ENCODE results near the gene CMTM3. TPM values are rescaled to one million over a fixed set of nuclear protein-coding genes. Genes with fewer than 3 reads are reported as not detected.

The CMTM3 gene
- total and polyA plus RNA-seq, 2 experiments from 2014 or later, result 16.4 to 16.6 TPM

- no peak overlapping the region for H3K4me2 ChIP-seq
- TF ChIP-seq ZNF331 (CRISPR knock-in tag; IDR thresholded peaks at IDR 0.05; ENCODE audit: low read depth) (no peak), CREB1 (CRISPR knock-in tag; IDR thresholded peaks at IDR 0.05; ENCODE audit: low read depth) (no peak), NANOG (IDR thresholded peaks at IDR 0.05; ENCODE audit: borderline replicate concordance) (no peak)
- peaks cover 13% of the 10 kb centered on the region for H3K27me3 Mint-ChIP-seq (ENCODE audit: insufficient read depth, low read depth, poor library complexity)
Measured at GRCh38 chr16:66590322-66590721, 14.2 kb upstream of the CMTM3 start.

GRCh38 chr16:66591018-66591417, 13.5 kb upstream of the CMTM3 start:
- H3K27ac Mint-ChIP-seq, result no peak overlapping the region
- no peaks in the 10 kb centered on the region for H3K9me3 Mint-ChIP-seq

More at GRCh38 chr16:66590322-66590721, 14.2 kb upstream of the CMTM3 start:
- Histone ChIP-seq H3F3A (replicated peaks; ENCODE audit: low read depth) (no peaks in the 10 kb centered on the region), H3K27me3 (ENCODE audit: insufficient read depth) (no peaks in the 10 kb centered on the region), H4K20me1 (replicated peaks; ENCODE audit: insufficient read depth) (no peaks in the 10 kb centered on the region), H3K4me3 (no peak overlapping the region), H3K27ac (ENCODE audit: low read depth) (no peak overlapping the region), H3K79me2 (replicated peaks; ENCODE audit: insufficient read depth) (no peaks in the 10 kb centered on the region), H3K9me2 (ENCODE audit: insufficient read depth) (no peaks in the 10 kb centered on the region), H3K4me1 (ENCODE audit: insufficient read depth) (peaks cover 3% of the 10 kb centered on the region; the same call in 1 of the 2 replicates), H2AFZ (no peak overlapping the region), H3K36me3 (ENCODE audit: insufficient read depth) (no peaks in the 10 kb centered on the region)
- peaks cover 26% of the 10 kb centered on the region for H3K4me1 Mint-ChIP-seq
- no peaks in the 10 kb centered on the region for H3K9me3 Mint-ChIP-seq
- ATAC-seq (no peak), DNase-seq (ENCODE audit: low spot score) (no peak)
- no peak overlapping the region for H3K4me3 Mint-ChIP-seq
- H3K36me3 Mint-ChIP-seq (ENCODE audit: low read depth), result no peaks in the 10 kb centered on the region
- no peak overlapping the region for H3K27ac Mint-ChIP-seq

More at GRCh38 chr16:66591018-66591417, 13.5 kb upstream of the CMTM3 start:
- H3K9me2 ChIP-seq (ENCODE audit: insufficient read depth), result no peaks in the 10 kb centered on the region
- DNase-seq (ENCODE audit: low spot score), result no peak
- no peak overlapping the region for H3K4me2 ChIP-seq
- H3F3A ChIP-seq (replicated peaks; ENCODE audit: low read depth), result no peaks in the 10 kb centered on the region
- H3K4me1 ChIP-seq (ENCODE audit: insufficient read depth), result peaks cover 3% of the 10 kb centered on the region; the same call in 1 of the 2 replicates
- Mint-ChIP-seq H3K27me3 (ENCODE audit: insufficient read depth, low read depth, poor library complexity) (peaks cover 13% of the 10 kb centered on the region), H3K4me3 (no peak overlapping the region), H3K4me1 (peaks cover 19% of the 10 kb centered on the region), H3K36me3 (ENCODE audit: low read depth) (no peaks in the 10 kb centered on the region)
- TF ChIP-seq POLR2AphosphoS5 (IDR thresholded peaks at IDR 0.05; ENCODE audit: low read depth) (no peak), ZNF331 (CRISPR knock-in tag; IDR thresholded peaks at IDR 0.05; ENCODE audit: low read depth) (no peak), JUNB (IDR thresholded peaks at IDR 0.05; ENCODE audit: unreplicated experiment) (no peak), EZH2phosphoT487 (IDR thresholded peaks at IDR 0.05; ENCODE audit: unreplicated experiment) (no peak), CREB1 (CRISPR knock-in tag; IDR thresholded peaks at IDR 0.05; ENCODE audit: low read depth) (no peak), ETS1 (IDR thresholded peaks at IDR 0.05) (no peak), ZNF114 (CRISPR knock-in tag; IDR thresholded peaks at IDR 0.05) (no peak), EZH2 (IDR thresholded peaks at IDR 0.05; ENCODE audit: low read depth, unreplicated experiment) (no peak)
- TF ChIP-seq, protein P1, sequence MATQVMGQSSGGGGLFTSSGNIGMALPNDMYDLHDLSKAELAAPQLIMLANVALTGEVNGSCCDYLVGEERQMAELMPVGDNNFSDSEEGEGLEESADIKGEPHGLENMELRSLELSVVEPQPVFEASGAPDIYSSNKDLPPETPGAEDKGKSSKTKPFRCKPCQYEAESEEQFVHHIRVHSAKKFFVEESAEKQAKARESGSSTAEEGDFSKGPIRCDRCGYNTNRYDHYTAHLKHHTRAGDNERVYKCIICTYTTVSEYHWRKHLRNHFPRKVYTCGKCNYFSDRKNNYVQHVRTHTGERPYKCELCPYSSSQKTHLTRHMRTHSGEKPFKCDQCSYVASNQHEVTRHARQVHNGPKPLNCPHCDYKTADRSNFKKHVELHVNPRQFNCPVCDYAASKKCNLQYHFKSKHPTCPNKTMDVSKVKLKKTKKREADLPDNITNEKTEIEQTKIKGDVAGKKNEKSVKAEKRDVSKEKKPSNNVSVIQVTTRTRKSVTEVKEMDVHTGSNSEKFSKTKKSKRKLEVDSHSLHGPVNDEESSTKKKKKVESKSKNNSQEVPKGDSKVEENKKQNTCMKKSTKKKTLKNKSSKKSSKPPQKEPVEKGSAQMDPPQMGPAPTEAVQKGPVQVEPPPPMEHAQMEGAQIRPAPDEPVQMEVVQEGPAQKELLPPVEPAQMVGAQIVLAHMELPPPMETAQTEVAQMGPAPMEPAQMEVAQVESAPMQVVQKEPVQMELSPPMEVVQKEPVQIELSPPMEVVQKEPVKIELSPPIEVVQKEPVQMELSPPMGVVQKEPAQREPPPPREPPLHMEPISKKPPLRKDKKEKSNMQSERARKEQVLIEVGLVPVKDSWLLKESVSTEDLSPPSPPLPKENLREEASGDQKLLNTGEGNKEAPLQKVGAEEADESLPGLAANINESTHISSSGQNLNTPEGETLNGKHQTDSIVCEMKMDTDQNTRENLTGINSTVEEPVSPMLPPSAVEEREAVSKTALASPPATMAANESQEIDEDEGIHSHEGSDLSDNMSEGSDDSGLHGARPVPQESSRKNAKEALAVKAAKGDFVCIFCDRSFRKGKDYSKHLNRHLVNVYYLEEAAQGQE (IDR thresholded peaks at IDR 0.05; ENCODE audit: unreplicated experiment), result no peak
- TF ChIP-seq, protein P2, sequence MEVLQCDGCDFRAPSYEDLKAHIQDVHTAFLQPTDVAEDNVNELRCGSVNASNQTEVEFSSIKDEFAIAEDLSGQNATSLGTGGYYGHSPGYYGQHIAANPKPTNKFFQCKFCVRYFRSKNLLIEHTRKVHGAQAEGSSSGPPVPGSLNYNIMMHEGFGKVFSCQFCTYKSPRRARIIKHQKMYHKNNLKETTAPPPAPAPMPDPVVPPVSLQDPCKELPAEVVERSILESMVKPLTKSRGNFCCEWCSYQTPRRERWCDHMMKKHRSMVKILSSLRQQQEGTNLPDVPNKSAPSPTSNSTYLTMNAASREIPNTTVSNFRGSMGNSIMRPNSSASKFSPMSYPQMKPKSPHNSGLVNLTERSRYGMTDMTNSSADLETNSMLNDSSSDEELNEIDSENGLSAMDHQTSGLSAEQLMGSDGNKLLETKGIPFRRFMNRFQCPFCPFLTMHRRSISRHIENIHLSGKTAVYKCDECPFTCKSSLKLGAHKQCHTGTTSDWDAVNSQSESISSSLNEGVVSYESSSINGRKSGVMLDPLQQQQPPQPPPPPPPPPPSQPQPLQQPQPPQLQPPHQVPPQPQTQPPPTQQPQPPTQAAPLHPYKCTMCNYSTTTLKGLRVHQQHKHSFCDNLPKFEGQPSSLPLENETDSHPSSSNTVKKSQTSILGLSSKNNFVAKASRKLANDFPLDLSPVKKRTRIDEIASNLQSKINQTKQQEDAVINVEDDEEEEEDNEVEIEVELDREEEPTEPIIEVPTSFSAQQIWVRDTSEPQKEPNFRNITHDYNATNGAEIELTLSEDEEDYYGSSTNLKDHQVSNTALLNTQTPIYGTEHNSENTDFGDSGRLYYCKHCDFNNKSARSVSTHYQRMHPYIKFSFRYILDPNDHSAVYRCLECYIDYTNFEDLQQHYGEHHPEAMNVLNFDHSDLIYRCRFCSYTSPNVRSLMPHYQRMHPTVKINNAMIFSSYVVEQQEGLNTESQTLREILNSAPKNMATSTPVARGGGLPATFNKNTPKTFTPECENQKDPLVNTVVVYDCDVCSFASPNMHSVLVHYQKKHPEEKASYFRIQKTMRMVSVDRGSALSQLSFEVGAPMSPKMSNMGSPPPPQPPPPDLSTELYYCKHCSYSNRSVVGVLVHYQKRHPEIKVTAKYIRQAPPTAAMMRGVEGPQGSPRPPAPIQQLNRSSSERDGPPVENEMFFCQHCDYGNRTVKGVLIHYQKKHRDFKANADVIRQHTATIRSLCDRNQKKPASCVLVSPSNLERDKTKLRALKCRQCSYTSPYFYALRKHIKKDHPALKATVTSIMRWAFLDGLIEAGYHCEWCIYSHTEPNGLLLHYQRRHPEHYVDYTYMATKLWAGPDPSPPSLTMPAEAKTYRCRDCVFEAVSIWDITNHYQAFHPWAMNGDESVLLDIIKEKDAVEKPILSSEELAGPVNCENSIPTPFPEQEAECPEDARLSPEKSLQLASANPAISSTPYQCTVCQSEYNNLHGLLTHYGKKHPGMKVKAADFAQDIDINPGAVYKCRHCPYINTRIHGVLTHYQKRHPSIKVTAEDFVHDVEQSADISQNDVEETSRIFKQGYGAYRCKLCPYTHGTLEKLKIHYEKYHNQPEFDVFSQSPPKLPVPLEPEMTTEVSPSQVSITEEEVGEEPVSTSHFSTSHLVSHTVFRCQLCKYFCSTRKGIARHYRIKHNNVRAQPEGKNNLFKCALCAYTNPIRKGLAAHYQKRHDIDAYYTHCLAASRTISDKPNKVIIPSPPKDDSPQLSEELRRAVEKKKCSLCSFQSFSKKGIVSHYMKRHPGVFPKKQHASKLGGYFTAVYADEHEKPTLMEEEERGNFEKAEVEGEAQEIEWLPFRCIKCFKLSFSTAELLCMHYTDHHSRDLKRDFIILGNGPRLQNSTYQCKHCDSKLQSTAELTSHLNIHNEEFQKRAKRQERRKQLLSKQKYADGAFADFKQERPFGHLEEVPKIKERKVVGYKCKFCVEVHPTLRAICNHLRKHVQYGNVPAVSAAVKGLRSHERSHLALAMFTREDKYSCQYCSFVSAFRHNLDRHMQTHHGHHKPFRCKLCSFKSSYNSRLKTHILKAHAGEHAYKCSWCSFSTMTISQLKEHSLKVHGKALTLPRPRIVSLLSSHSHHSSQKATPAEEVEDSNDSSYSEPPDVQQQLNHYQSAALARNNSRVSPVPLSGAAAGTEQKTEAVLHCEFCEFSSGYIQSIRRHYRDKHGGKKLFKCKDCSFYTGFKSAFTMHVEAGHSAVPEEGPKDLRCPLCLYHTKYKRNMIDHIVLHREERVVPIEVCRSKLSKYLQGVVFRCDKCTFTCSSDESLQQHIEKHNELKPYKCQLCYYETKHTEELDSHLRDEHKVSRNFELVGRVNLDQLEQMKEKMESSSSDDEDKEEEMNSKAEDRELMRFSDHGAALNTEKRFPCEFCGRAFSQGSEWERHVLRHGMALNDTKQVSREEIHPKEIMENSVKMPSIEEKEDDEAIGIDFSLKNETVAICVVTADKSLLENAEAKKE (CRISPR knock-in tag; IDR thresholded peaks at IDR 0.05), result no peak
- no peak overlapping the region for H3K4me3 ChIP-seq
- H3K79me2 ChIP-seq (replicated peaks; ENCODE audit: insufficient read depth), result no peaks in the 10 kb centered on the region
- H2AFZ ChIP-seq, result no peak overlapping the region
- no peak for ATAC-seq
- no peak overlapping the region for H3K27ac ChIP-seq (ENCODE audit: low read depth)
- no peaks in the 10 kb centered on the region for H4K20me1 ChIP-seq (replicated peaks; ENCODE audit: insufficient read depth)
- H3K36me3 ChIP-seq (ENCODE audit: insufficient read depth), result no peaks in the 10 kb centered on the region
- H3K27me3 ChIP-seq (ENCODE audit: insufficient read depth), result no peaks in the 10 kb centered on the region

Measured in GM23338 (cell line).